Activated T-cell treated with anti-CD3 and anti-CD28 coated beads for 4 hours (primary cell): Measurements from ENCODE around the gene KIAA1671.

Experiments used
- DNase-seq: peaks from one replicate; pipeline ENCODE4 v3.0.0-alpha.2; 2020

The KIAA1671 gene

DNA sequence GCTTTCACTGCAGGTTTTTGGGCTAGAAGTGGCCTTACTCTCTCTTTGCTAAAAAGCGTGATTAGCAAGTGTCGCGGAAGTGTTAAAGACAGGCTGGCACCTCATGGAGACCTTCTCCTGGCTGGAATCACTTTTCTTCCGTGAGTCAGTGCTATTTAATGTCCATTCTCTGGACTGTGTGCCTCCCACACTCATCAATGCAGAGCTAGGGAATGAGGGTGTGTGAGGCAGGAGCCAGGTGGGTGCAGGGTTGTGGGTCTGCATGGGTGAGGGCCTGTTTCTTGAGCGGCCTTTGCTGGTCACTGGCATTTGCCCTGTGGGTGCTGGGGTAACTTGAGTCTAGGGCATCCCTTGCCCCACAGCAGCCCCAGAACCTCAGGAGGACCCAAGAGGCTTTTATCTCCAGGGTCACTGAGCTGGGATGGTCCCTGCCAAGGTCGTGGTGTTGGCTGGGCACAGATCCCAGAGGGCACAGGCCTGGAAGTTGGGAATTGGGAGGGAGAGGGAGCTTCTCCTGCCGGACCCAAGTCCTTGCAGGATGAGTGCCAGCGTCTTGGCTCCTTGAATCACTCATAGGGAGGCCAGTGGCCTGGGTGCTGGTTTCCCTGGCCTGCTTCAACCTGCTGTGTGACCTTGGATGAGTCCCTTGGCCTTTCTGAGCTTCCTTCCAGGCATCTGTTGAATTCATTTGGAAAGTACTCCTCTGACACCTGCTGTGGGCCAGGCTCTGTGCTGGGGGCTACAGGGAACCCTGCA lies 30.0 kb downstream of the KIAA1671 start:
- no peak for DNase-seq

DNA sequence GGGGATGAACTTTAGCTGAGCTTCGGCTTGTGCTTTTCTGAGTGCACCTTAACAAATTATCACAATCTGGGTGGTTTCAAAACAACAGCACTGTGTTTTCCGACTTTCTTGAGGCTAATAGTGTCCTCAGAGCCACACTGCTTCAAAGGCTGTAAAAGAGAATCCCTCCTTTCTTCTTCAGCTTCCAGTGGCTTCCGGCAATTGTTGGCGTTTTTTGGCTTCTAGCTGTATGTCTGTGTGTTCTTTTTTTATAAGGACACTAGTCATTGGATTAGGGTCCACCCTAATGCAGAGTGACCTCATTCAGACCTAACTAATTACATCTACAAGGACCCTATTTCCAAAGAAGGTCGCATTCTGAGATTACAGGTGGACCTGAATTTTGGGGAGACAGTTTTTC lies 30.6 kb downstream of the KIAA1671 start:
- DNase-seq: no peak

DNA sequence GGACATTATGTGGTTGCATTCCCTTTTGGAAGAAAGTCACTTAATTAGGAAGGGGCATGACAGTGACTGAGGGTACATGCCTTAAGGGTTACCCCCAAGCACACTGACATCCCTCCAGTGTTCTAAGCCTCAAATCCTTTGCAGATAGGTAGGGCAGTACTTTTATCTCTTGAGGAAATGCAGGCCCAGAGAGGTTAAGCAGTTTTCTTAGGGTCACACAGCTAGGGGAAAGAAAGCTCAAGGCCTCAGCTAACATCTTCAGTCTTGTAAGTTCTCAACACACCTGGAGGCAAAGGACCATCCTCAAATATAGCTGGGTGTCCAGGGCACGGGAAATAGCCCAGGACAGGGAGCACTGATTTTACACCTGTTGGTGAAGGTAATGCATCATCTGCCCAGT lies 31.6 kb downstream of the KIAA1671 start:
- DNase-seq: no peak

DNA sequence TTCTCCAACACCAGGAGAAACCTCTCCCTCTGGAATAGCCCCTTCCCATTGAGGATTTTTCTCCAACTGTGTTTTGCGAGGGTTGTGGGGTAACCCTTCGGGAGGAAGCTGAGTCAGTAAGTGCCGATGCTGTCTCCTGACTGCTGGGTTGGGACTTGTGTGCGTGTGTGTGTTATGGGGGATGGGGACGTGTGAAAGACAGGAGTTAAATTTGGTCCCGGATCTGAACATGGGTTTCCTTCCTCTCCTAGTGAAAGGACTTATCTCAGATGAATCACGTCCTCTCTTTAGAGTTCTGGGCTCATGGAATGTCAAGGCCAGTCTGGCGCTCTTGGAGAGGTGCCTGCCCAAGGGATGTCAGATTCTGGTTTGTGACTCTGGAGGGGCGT lies 33.3 kb downstream of the KIAA1671 start:
- no peak for DNase-seq

DNA sequence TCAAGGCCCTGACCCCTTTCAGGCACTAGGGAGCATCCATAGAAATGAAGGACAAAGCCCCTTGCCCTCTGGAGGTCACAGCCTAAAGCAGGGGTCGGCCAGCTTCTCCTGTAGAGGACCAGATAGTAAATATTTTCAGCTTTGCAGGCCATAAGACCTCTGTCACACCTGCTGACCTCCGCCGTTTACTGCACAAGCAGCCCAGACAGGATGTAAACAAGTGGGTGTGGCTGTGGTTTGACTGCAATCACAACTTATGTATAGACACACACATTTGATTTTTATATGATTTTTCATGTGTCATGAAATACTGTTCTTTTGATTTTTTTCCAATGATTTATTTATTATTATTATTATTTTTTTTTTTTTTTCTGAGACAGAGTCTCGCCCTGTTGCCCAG lies 34.3 kb downstream of the KIAA1671 start:
- DNase-seq: no peak

DNA sequence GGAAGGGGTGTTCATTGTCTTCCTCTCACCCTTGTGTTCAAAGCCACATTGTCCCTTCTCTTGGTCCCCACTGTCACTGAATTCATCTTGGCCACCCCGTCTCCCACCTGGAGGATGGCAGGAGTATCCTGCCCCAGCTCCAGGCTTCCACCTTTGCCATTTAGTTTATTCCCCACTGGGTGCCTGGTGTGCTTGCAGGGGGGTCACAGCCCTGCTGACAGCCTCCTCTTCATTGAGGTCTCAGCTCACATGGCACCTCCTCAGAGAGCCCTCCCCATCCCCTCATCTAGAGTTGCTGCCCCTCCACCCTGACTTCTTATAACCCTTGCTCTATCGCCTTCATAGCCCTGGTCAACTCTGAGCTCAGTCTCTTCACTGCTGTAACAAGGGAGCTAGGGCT lies 36.6 kb downstream of the KIAA1671 start:
- DNase-seq: no peak

DNA sequence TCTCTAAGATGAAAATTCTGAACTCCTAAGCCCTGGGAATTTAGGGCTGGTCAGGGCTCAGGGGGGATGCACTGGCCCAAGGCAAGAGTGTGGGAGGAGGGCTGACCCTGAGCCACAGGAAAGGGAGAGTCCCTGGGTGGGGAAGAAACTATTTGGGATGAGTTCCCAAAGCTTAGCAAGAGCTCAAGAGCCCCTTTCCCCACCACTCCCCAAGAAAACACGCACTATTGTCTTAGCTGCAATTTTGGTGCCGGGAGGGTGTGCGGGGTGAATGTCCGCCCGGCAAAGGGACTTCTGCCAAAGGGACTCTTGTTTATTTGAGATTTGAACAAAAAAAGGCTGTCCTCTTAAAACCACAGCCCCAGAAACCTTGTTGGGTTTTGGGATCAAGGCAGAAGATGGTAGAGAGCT lies 37.0 kb downstream of the KIAA1671 start:
- no peak for DNase-seq

DNA sequence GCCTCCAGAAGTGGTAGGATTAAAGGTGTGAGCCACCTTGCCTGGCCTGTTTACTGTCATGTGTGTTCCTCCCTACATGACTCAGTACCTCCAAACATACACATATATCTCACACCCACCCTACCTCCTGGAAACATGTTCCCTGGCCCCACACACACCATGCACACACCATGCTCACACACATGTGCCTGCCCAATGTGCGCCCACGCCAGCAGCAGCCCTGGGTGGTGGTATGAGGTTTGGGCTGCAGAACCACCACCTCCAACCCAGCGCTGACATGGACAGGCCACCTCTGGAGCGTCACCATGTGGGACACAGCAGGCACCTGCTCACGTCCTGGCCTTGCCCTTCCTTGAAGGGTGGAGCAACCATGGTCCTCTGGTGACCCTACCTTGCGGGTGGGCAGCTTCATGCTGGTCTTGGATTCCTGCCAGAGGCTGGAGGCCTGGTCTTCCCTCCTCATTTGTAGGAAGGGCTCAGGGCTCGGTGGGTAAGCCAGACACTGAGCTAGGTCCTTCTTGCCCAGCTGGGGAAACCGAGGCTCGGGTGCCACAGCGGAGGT lies 37.9 kb downstream of the KIAA1671 start:
- DNase-seq: no peak

DNA sequence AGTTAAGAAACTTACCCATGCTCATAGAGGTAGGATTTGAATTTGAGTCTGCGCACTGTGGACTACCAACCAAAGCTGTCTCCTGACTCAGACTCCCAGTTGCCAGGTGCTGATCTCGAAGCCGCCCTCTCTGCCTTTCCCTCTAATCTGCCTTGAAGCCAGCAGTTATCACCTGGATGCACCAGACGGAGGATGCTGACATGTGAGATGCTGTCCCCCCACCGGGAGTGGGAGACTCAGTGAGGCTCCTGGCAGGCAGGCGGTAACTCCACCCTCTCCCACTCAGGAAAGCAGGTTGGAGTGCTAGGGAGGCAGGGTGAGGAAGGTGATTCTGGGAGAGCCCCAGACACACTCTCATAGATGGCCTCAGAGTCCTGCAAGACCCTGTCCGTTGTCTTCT lies 40.4 kb downstream of the KIAA1671 start:
- no peak for DNase-seq

DNA sequence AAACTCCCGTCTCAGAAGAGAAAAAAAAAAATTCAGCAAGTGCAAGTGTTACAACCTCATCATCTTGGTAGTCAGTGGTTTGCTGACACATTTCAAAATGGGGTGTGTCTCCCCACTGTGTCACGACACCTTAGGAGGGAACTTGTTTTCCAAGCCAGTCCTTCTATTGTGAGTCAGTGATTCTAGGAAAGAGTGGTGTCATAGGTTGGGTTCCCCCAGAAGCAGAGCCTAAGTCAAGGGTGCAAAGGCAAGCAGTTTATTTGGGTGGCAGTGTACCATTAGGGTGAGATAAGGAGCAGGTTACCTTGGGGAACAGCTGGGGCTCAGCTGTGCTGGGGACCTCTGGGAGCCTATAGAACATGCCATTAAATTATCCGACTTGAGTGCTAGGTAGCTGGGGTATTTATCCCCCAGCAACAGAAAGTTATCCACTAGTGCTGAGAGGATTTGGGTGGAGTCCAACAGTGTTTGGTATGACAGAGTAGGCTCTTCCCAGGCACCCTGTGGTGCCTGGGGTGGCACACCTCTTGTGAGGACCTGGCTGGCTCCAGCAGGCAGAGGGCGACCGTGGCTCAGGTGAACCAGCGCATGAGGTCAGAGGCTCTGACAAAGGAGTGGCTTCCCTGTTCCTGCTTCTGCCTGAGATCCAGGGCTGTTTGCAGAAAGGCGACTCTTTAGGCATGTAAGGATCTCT lies 41.7 kb downstream of the KIAA1671 start:
- no peak for DNase-seq

DNA sequence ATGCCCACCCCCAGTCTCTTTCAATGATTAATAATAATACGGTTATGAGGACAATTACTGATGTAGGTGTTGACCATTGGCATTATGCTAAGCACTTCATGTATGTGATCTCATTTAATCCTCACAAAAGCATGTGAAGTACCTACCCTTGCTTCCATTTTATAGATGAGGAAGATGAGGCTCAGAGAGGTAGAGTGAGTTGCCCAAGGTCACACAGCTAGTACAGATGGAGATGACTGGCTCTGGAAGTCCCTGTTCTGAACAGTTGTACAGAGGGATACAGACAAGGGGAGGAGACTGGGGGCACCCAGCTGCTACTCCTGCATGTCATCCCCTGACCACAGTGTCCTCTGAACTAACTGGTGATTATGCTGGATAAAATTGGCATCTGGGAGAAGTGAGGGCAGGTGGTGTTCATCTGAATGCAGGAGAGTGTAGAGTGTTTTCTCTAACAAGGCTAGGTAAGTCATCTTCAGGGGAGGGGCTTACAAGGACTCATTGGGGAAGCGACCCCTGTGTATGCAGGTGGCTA lies 43.2 kb downstream of the KIAA1671 start:
- no peak for DNase-seq

DNA sequence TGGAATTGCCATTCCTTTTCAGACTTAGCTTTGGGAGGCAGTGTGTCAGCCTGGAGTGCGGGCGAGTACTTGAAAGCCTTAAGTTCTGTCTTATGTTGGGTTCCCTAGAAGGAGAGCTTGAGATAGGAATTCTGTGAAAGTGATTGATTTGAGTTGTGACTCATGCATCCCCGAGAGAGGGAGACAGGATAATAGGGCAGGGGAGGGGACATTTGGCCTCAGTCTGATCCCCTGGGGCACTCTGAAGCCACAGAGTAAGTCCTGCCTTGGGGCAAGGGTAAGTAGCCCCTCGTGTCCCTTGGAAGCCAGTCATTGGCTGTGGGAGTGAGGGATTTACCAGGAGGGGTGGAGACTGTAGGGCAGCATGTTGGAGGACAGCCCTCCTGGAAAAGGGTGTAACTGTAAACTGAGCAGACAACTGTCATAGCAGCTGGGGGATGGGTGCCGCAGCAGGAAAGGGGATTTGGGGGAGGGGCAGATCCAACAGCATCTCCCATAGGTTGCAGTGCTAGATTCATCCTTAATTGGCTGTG lies 44.0 kb downstream of the KIAA1671 start:
- no peak for DNase-seq

DNA sequence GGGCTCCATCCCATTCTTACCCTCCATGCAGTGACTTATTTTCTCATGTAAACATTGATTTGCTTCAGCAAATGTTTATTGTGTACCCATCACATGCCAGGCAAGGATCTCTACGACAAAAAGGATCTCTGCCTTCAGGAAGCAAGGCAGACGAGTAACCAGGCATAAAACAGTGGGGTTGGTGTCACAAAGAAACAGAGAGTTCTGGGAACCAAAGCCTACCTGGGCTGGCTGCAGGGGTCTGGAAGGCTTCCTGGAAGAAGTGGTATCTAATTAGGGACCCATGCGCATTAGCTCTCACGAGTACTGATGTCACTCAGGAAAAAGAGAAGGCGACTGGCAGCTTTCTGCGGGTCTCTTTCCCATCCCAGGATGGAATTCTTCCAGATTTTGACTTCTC lies 44.5 kb downstream of the KIAA1671 start:
- no peak for DNase-seq

DNA sequence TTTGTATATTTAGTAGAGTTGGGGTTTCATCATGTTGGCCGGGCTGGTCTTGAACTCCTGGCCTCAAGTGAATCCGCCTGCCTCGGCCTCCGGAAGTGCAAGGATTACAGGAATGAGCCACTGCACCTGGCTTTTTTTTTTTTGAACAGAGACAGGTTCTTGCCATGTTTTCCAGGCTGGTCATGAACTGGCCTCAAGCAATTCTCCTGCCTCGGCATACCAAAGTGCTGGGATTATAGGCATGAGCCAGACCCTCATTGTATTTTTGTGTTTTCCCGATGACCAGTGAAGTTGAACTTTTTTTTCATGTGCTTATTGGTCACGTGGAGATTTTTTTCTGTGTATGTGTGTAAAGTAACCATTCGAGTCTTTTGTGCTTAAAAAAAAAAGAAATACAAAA lies 48.2 kb downstream of the KIAA1671 start:
- no peak for DNase-seq

DNA sequence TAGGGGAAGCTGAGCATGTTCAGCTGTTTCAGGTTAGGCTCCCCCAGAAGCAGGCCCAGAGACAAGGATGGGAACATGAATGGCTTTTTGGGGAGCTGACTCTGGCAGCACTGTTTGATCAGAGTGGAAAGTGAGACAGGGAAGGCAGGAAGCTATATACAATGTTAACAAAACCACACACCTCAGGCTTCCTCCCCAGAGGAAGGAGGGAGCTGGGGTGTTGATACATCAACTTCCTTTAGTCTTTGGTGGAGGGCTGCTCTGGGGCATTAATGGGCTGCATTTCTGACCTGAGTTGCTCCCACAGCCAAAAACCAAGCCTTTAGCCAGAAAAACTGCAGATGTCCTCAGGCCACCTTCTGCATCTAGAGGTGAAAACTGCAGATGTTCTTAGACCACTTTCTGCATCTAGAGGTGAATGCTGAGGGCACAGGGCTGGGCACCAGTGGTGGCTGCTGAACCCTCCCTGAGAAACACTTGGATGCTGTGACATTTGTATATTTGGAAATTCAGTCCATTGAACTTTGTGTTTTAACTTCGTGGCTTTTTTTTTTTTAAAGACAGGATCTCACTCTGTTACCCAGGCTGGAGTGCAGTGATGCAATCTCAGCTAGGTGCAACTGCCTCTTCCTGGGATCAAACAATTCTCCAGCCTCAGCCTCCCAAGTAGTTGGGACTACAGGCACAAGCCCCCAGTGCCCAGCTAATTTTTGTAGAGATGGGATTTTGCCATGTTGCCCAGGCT lies 49.9 kb downstream of the KIAA1671 start:
- no peak for DNase-seq

DNA sequence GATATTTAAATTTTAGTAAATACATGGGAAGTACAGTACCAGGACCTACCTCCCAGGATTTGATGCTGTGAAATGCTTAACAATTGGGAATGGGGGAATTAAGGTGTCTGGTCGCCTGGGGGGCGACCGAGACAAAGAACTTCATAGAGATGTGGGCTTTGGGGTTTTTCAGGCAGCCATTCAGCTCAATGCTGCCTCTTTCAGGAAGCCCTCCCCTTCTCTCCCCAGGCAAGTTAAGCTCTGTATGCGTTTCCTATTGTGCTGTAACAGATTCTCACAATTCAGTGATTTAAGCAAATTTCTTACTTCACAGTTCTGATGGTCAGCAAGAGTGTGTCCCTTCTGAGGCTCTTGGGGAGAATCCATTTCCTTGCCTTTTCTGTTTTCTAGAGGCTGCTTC lies 53.8 kb downstream of the KIAA1671 start:
- no peak for DNase-seq

DNA sequence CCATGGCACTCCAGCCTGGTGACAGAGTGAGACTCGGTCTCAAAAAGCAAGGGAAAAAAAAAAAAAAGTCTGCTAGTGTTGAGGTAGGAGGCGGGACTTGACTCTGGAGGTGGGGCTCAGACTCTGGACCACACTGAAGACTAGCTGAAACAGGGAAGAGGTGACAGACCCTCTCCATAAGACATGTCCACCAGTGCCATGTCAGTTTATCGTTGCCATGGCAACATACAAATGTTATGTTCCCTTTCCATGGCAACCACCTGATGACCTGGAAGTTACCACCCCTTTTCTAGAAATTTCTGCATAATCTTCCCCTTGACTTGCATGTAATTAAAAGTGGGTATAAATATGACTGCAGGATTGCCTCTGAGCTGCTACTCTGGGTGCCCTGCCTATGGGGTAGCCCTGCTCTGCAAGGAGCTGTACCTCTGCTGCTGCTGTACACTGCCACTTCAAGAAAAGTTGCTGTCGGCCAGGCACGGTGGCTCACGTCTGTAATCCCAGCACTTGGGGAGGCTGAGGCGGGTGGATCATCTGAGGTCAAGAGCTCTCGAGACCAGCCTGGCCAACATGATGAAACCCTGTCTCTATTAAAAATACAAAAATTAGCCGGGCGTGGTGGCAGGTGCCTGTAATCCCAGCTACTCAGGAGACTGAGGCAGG lies 55.1 kb downstream of the KIAA1671 start:
- DNase-seq: no peak

DNA sequence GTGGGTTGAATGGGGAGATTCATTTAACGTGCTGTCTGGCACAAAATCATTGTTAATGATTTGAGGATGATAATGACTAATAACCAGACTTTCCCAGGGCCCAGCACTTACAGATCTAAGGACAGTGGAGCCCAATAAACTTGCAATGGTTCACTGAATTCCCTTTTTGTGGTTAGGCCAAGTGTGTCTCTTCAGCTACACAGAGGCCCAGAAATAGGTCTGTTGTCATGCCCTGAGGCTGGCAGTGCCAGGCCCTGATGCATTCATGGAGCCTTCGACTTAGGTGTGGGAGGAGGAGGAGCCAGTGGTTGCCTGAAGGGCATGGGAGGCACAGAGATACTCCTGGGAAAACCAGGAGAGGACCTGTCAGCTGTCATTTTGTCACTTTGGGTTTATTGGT lies 56.1 kb downstream of the KIAA1671 start:
- DNase-seq: no peak

DNA sequence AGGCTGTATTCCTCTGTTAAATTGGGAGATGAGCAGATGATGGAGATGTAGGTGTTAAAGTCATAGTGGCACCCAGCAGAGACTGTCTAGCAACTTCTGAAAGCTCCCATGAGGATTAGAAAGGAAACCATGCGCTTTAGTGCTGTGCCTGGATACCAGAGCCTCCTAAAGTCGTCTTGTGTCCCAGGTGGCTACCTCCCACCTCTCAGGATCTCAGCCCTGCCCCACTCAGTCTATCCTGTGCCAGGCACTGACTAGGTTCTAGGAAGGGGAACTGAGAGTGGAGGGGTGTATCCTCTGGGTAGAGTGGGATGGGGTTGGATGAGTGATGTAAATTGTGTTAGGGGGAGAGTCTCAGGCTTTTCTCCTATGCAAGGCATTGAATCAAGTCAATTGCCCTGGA lies 60.2 kb downstream of the KIAA1671 start:
- DNase-seq: no peak

DNA sequence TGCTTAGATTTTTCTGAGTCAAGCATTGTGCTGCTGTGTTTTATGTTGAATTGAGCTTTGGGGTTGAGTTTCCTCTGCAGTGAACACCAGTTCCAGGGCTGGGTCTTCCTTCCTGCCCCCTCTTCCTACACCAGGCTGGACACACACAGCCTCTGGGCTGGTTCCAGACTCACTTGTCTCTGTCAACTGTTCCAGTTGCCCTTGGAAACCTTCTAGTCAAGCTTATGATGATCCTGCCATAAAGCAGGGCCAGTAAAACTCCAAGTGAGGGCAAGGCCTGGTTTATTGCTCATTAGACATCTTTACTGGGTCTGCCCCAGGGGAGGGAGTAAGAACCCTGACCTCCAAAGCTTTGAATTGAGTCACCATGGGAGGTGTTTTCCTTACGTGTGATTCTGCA lies 61.1 kb downstream of the KIAA1671 start:
- DNase-seq: no peak

DNA sequence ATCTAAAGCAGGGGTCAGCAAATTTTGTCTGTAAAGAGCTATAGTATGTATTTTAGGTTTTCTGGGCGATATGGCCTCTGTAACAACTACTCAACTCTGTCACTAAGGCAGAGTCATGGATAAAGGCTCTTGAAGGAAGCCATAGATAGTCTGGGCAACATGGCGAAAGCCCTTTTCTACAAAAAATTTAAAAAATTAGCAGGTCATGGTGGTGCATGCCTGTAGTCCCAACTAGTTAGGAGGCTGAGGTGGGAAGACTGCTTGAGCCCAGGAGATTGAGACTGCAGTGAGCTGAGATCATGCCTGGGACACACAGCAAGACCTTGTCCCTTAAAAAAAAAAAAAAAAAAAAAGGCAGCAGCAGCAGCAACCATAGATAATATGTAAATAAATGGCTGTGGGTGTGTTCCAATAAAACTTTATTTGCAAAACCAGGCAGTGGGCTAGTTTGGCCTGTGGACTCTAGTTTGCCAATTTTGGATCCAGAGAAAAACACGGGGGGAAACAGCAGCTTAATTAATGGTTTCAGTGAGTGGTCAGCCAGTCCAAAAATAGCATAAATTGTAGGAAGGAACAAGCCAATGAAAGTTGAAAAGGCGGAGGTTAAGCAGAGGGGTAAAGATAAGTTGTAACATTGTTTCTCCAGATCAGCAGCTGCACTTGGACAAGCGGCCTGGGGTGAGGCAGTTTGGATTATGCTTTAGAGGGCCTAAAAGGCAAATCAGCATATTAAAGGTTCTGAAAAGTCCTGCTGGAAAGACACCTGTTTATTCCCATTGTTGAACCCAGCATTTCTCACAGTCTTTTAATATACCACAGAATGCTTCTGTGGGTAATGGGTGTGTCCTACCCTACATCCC lies 62.6 kb downstream of the KIAA1671 start:
- no peak for DNase-seq

DNA sequence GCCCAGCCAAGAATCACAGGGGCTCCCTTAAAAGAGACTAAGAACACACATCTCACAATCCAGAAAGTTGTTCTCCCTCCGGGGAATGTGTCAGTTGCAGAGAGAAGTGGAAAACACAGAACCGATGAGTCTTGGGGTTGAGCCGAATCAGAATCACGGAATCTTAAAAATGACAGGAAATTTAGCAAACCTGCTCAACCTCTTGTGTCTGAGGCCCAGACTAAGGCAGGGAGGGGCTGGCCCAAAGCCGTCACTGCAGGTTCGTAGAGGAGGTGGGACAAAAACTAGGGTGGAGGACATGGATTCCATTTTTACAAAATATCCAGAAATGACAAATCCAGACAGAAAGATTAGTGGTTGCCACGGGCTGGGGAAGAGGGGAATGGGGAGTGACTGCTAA lies 63.8 kb downstream of the KIAA1671 start:
- DNase-seq: no peak
